Uterus (tissue), 4 donors: ENCODE measurements around the gene TRA2B. TPM values are rescaled to one million over a fixed set of nuclear protein-coding genes. Genes with fewer than 3 reads are reported as not detected.

Source experiments
- DNase-seq, 2 donors: peaks; one replicate each; pipeline ENCODE4 v3.0.0-alpha.2; 2019 to 2020
- H3K27ac ChIP-seq, 2 donors: fragments of 200-600 bp; sonication (generic); 1 replicate in 1 of 2; 2 replicates in 1 of 2; pipeline ENCODE4 v1.5.1; 2016 to 2018
- H3K27me3 ChIP-seq, 2 donors: fragments of 200-600 bp; sonication (generic); one replicate each; pipeline ENCODE4 v1.5.1; 2018 to 2019; ENCODE audit warnings: control low read depth in 1 of 2
- H3K36me3 ChIP-seq, 2 donors: fragments of 200-600 bp; sonication (generic); one replicate each; pipeline ENCODE4 v1.5.1; 2019; ENCODE audit warnings: control low read depth in 1 of 2
- H3K4me1 ChIP-seq, 2 donors: fragments of 200-600 bp; sonication (generic); one replicate each; pipeline ENCODE4 v1.5.1; 2018 to 2019; ENCODE audit warnings: control low read depth in 1 of 2
- H3K4me3 ChIP-seq, 2 donors: fragments of 200-600 bp; sonication (generic); 1 replicate in 1 of 2; 2 replicates in 1 of 2; pipeline ENCODE4 v1.5.1; 2018 to 2019; ENCODE audit warnings: mild to moderate bottlenecking in 1 of 2
- H3K9me3 ChIP-seq, 2 donors: fragments of 200-600 bp; sonication (generic); one replicate each; pipeline ENCODE4 v1.5.1; 2019; ENCODE audit warnings: control low read depth in 1 of 2
- POLR2A ChIP-seq, 2 donors: fragments of 450-650 bp; IDR thresholded peaks; one replicate each; pipeline ENCODE4 v1.6.1; 2016; ENCODE audit warnings: antibody characterized with exemption in 2 of 2, mild to moderate bottlenecking in 1 of 2, moderate library complexity in 1 of 2
- intact Hi-C: fragments of 100-400 bp; cut with DNase I; formaldehyde crosslinking; loops from one replicate; pipeline ENCODE4 v1.15.1; 2023; ENCODE audit warnings: low total_unique reads
- total RNA-seq, 4 donors: library from RNA; depleted of rRNA in 3 of 4; stranded (reverse); fragments of >200 nt in 3 of 4; gene quantifications; one replicate each; pipeline versions ENCODE4 v1.1.0 to v1.2.4, GENCODE V29; 2014 to 2023
- TF ChIP-seq, protein P1 (sequence below), 4 experiments: fragments of 200-600 bp in 2 of 4; fragments of 450-650 bp in 2 of 4; sonication (generic) in 2 of 4; IDR thresholded peaks; one replicate each; pipeline ENCODE4 v1.5.1; 2016 to 2019; ENCODE audit warnings: antibody characterized with exemption in 4 of 4, mild to moderate bottlenecking in 2 of 4, moderate library complexity in 1 of 4
- donor health status: DM: yes; HTN: yes; CAD: no.

TRA2B gene
- total RNA-seq, 4 donors from 2014 or later, result 33.8 to 425 (median 173) TPM

GRCh38 chr3:185926445-185926844, 11.4 kb downstream of the TRA2B start:
- H3K4me3 ChIP-seq, result no peak overlapping the region
- H3K9me3 ChIP-seq, result no peaks in the 10 kb centered on the region
- intact Hi-C loops, result no loop called here
- DNase-seq, result no peak
- H3K4me1 ChIP-seq, result peaks cover 19 to 23% of the 10 kb centered on the region in 2 donors
- no peaks in the 10 kb centered on the region for H3K27me3 ChIP-seq
- no peaks in the 10 kb centered on the region for H3K36me3 ChIP-seq
- TF ChIP-seq POLR2A (IDR thresholded peaks at IDR 0.05), result no peak
- TF ChIP-seq, protein P1, sequence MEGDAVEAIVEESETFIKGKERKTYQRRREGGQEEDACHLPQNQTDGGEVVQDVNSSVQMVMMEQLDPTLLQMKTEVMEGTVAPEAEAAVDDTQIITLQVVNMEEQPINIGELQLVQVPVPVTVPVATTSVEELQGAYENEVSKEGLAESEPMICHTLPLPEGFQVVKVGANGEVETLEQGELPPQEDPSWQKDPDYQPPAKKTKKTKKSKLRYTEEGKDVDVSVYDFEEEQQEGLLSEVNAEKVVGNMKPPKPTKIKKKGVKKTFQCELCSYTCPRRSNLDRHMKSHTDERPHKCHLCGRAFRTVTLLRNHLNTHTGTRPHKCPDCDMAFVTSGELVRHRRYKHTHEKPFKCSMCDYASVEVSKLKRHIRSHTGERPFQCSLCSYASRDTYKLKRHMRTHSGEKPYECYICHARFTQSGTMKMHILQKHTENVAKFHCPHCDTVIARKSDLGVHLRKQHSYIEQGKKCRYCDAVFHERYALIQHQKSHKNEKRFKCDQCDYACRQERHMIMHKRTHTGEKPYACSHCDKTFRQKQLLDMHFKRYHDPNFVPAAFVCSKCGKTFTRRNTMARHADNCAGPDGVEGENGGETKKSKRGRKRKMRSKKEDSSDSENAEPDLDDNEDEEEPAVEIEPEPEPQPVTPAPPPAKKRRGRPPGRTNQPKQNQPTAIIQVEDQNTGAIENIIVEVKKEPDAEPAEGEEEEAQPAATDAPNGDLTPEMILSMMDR (IDR thresholded peaks at IDR 0.05), result no peak
- H3K27ac ChIP-seq, result no peak overlapping the region

DNA sequence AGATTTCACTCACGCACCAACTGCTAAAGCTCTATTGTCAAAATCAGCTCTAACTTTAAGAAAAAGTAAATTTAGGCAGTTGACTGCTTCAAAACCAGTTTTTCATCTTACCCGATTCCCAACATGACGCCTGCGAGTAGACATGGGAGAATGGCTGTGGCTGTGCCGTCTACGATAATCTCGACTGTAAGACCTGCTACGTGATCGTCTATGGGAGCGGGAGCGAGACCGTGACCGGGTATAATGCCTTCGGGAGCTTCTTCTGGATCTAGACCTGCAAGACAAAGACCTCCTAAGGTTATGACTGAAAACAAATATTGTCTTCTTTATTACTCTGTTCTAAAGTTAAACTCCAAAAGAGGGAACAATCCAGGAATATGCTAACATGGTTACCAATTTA, 12.5 kb downstream of the TRA2B start:
- Histone ChIP-seq H3K9me3 (no peaks in the 10 kb centered on the region), H3K36me3 (no peaks in the 10 kb centered on the region), H3K4me3 (no peak overlapping the region), H3K27ac (no peak overlapping the region), H3K27me3 (no peaks in the 10 kb centered on the region), H3K4me1 (peaks cover 11 to 21% of the 10 kb centered on the region in 2 donors)
- TF ChIP-seq POLR2A (IDR thresholded peaks at IDR 0.05), result no peak
- TF ChIP-seq, protein P1 (IDR thresholded peaks at IDR 0.05), result no peak
- intact Hi-C loops, result no loop called here
- no peak for DNase-seq

DNA sequence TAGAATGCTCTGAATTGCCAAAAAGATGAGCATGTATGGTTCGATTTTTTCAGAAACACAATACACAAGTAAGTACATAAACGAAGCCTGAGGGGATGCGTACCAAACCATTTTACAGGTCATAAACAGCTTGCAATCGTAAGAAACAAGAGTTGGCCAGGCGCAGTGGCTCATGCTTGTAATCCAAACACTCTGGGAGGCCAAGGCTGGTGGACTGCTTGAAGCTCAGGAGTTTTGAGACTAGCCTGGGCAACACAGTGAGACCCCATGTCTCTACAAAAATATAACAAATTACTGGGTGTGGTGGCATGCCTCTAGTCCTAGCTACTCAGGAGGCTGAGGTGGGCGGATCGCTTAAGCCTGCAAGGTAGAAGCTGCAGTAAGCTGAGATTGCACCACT, 13.4 kb downstream of the TRA2B start:
- no peak for DNase-seq
- no peak for TF ChIP-seq POLR2A (IDR thresholded peaks at IDR 0.05)
- TF ChIP-seq, protein P1 (IDR thresholded peaks at IDR 0.05), result no peak
- H3K4me3 ChIP-seq, result no peak overlapping the region
- H3K36me3 ChIP-seq, result no peaks in the 10 kb centered on the region
- intact Hi-C loops, result no loop called here
- H3K4me1 ChIP-seq, result peaks cover 11 to 15% of the 10 kb centered on the region in 2 donors
- H3K27ac ChIP-seq, result no peak overlapping the region
- H3K9me3 ChIP-seq, result no peaks in the 10 kb centered on the region
- H3K27me3 ChIP-seq, result no peaks in the 10 kb centered on the region

DNA sequence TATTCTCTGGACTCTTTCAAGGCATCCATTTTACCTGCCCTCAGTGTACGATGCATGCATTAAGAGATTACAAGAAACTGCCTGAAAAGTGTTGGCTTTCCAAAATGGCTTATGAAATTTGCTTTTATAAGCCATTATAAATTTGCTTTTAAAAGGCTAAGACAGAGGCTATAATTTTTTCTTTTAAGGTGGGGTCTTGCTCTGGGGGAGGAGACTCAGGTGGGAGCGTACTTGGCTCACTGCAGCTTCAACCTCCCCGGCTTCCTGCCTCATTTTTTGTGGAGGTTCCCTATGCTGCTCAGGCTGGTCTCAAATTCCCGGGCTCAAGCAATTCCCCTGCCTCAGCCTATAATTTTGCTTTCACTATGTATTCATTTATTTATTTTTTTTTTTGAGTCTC, 17.6 kb downstream of the TRA2B start:
- no peaks in the 10 kb centered on the region for H3K27me3 ChIP-seq

DNA sequence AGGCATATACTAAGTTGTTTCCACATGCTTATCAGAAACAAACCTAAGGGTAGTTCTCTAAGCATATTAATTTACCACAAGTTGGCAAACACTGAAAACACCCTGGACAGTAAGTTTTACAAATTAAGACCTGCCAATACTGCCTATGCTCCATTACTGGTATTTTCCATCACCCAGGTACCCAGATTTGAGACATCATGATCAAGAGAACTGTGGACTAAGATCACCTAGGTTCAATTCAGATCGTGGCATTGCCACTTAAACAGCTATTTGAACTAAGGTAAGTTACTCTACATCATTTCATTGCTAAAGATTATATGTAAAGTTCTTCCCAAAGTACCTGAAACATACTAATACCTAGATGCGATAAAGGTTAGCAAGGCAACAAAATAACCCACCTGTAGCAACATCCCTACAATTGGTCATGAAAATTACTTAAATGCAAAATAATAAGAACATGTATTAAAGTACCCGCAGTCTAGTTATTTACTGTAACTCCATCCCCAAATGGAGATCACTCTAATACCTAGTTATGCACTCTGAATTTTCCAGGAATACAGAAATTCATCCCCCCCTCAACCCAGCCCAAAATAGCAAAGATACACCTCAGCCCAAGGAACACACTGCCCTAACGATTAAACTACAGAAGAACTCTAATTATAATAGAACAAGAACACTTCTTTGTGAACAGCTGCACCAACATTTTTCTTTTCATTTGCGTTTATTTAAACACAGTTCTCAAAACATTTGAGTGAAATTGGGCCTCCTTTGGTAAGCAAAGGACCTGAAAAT, 21.6 kb downstream of the TRA2B start:
- Histone ChIP-seq H3K36me3 (no peaks in the 10 kb centered on the region), H3K27me3 (no peaks in the 10 kb centered on the region), H3K4me3 (no peak overlapping the region), H3K4me1 (no peaks in the 10 kb centered on the region), H3K27ac (no peak overlapping the region), H3K9me3 (no peaks in the 10 kb centered on the region)
- intact Hi-C loops, result no loop called here
- DNase-seq, result no peak
- TF ChIP-seq, protein P1 (IDR thresholded peaks at IDR 0.05), result no peak
- TF ChIP-seq POLR2A (IDR thresholded peaks at IDR 0.05), result no peak

More for the DNA sequence above, 17.6 kb downstream of the TRA2B start:
- Histone ChIP-seq H3K4me1 (no peaks in the 10 kb centered on the region), H3K27ac (no peak overlapping the region), H3K4me3 (no peak overlapping the region), H3K36me3 (no peaks in the 10 kb centered on the region), H3K9me3 (no peaks in the 10 kb centered on the region)
- TF ChIP-seq, protein P1 (IDR thresholded peaks at IDR 0.05), result no peak
- no peak for DNase-seq
- intact Hi-C loops, result no loop called here
